Vagina (tissue), 2 donors: ENCODE measurements around the gene INPP5A.
"Not testable (repeated sequence)": the region's sequence is repeated elsewhere in the genome, so short reads cannot be mapped to it uniquely, and the experiment has no call there.

Experiments used
- CTCF ChIP-seq, 3 experiments: fragments of 450-650 bp in 2 of 3; fragments of 200-600 bp in 1 of 3; sonication (generic) in 1 of 3; IDR thresholded peaks; one replicate each; pipeline ENCODE4 v1.5.1; 2017 to 2019; ENCODE audit warnings: antibody characterized with exemption in 3 of 3, mild to moderate bottlenecking in 2 of 3, moderate library complexity in 2 of 3
- POLR2A ChIP-seq, 2 donors: fragments of 450-650 bp; IDR thresholded peaks; one replicate each; pipeline ENCODE4 v1.6.1; 2017; ENCODE audit warnings: antibody characterized with exemption in 2 of 2, mild to moderate bottlenecking in 2 of 2, moderate library complexity in 2 of 2

DNA sequence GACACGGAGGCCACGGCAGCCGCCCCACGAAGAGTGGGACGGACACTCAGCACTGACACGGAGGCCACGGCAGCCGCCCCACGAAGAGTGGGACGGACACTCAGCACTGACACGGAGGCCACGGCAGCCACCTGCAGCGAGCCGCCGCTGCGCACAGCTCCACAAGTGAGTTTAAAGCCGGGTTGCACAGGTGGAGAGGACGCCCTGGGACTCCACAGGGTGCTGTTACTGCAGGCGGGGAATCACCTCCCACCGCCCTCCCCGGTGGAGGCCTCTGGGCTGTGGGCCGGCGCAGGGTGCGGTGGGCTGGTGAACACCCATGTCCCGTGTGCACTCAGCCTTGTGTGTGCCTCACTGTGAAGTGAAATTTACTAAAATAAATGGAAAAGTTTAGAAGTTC lies 235.2 kb downstream of the INPP5A start:
- TF ChIP-seq POLR2A, CTCF (IDR thresholded peaks at IDR 0.05): not testable (repeated sequence)
